Measurements from ENCODE around the gene C4A. TPM values are rescaled to one million over a fixed set of nuclear protein-coding genes. Genes with fewer than 3 reads are reported as not detected.
A peak's percentile ranks its signal among the peaks of the same experiment; 100 is the strongest.

The C4A gene
- total and polyA plus RNA-seq, 2 of the 13 experiments (the other 11 are each of a cell fraction or from before 2014, with no cell fraction given), result 165 to 478 TPM

GRCh38 chr6:31948306-31948705 is 33.6 kb upstream of the C4A start:
- peaks cover 21 to 75% of the 10 kb centered on the region in 2 experiments for H3K36me3 ChIP-seq (replicated peaks in 1 of 2; ENCODE audit: control insufficient read depth in 1 of 2, insufficient read depth in 2 of 2, low read length in 2 of 2)
- TF ChIP-seq NR2F6 (IDR thresholded peaks at IDR 0.05) (peak; percentile 31; the same call in 1 of the 2 replicates), NR2F6 (CRISPR knock-in tag; IDR thresholded peaks at IDR 0.05) (no peak), REXO4 (CRISPR knock-in tag; IDR thresholded peaks at IDR 0.05; ENCODE audit: borderline replicate concordance) (no peak), ZNF280D (CRISPR knock-in tag; IDR thresholded peaks at IDR 0.05) (no peak), PCBP2 (optimal IDR thresholded peaks at IDR 0.05; ENCODE audit: low read depth, low read length, poor library complexity, severe bottlenecking) (peak; percentile 37), PAF1 (CRISPR knock-in tag; IDR thresholded peaks at IDR 0.05) (peak; percentile 64; the same call in 1 of the 2 replicates), RELA (CRISPR knock-in tag; IDR thresholded peaks at IDR 0.05) (no peak), TBX3 (IDR thresholded peaks at IDR 0.05; ENCODE audit: borderline replicate concordance) (no peak), JUNB (CRISPR knock-in tag; IDR thresholded peaks at IDR 0.05; ENCODE audit: borderline replicate concordance) (peak; percentile 35; the same call in 1 of the 2 replicates), ZC3H13 (CRISPR knock-in tag; IDR thresholded peaks at IDR 0.05) (0 out of 2 replicates have a peak, but pooled peaks have one; percentile 47), ZNF788 (CRISPR knock-in tag; IDR thresholded peaks at IDR 0.05; ENCODE audit: borderline replicate concordance) (no peak), IRF9 (CRISPR knock-in tag; IDR thresholded peaks at IDR 0.05; ENCODE audit: borderline replicate concordance) (peak; percentile 35; the same call in 1 of the 2 replicates), RARA (CRISPR knock-in tag; IDR thresholded peaks at IDR 0.05) (peak; percentile 33), NCOA2 (CRISPR knock-in tag; IDR thresholded peaks at IDR 0.05) (0 out of 2 replicates have a peak, but pooled peaks have one; percentile 5), SKIL (CRISPR knock-in tag; IDR thresholded peaks at IDR 0.05; ENCODE audit: borderline replicate concordance) (peak; percentile 51), POLR2AphosphoS5 (IDR thresholded peaks at IDR 0.05; ENCODE audit: low read depth, low read length) (peak; percentile 61; the same call in 1 of the 2 replicates), ATF4 (CRISPR knock-in tag; IDR thresholded peaks at IDR 0.05) (0 out of 4 replicates have a peak, but pooled peaks of 1 of the 2 experiments have one; percentile 24)
- ATAC-seq, result no peak
- ChIA-PET CTCF (ENCODE audit: low intra/inter-chr PET ratio, low total read pairs) (no interaction called here), POLR2A (interaction anchor here (0.8 to 6.3 kb wide), 6 partner anchors 9 to 50 kb away, joined by 4 to 69 read pairs (median 12); partner anchors contain the start of genes C2, NELFE, SKIC2 and ZBTB12)
- in situ Hi-C loops (cut with HindIII; ENCODE audit: extremely low pct_ligation_motif_present, low pct_unique_long_range_greater_than_20kb) (loop anchor here (5.0 kb wide), 1 partner anchor 46 kb away; the partner anchor contains the start of gene ZBTB12), intact Hi-C loops (cut with micrococcal nuclease; ENCODE audit: unreplicated experiment) (no loop called here)
- no peak for FAIRE-seq
- no peak overlapping the region for H3K4me3 ChIP-seq (replicated peaks in 1 of 3; ENCODE audit: insufficient read depth in 1 of 3, low read depth in 2 of 3, low read length in 3 of 3)
- H3K9me3 ChIP-seq (ENCODE audit: low read length), result no peaks in the 10 kb centered on the region
- H3K79me2 ChIP-seq (ENCODE audit: insufficient read depth, low read length), result peaks cover 22% of the 10 kb centered on the region
- H3K4me2 ChIP-seq (ENCODE audit: low read depth, low read length), result no peak overlapping the region; the same call in 1 of the 2 replicates
- H3K9ac ChIP-seq (ENCODE audit: insufficient read depth, low read depth, low read length), result no peak overlapping the region
- DNase-seq (ENCODE audit: low spot score), result no peak
- BruUV-seq (replicated peaks), result no TSS peak
- WGBS (ENCODE audit: low lambda C conversion rate), result 92% methylated on average over 5 of the region's 5 CpGs
- H3K4me1 ChIP-seq (ENCODE audit: insufficient read depth, low read length), result peaks cover 68% of the 10 kb centered on the region
- no peak overlapping the region for H2AFZ ChIP-seq (ENCODE audit: low read length)
- no peaks in the 10 kb centered on the region for H4K20me1 ChIP-seq (ENCODE audit: insufficient read depth, low read length)
- no peaks in the 10 kb centered on the region; a peak in 1 of 5 replicates for H3K27me3 ChIP-seq (ENCODE audit: control insufficient read depth in 1 of 2, insufficient read depth in 2 of 2, low read length in 2 of 2)
- peak overlapping the region; percentile 4 for H3K27ac ChIP-seq (ENCODE audit: extremely low read length, insufficient read depth, low read length)

Measured in HepG2 (cell line).